Fibroblast of mammary gland (primary cell): ENCODE measurements around the gene OR4K5.

Source experiments
- DNase-seq: peaks from one replicate; pipeline ENCODE4 v3.0.0-alpha.2; 2010; ENCODE audit warnings: low read depth
- H3K4me3 ChIP-seq: 2 replicates; pipeline ENCODE4 v1.5.1; 2011; ENCODE audit warnings: low read depth, mild to moderate bottlenecking, low read length, moderate library complexity; ENCODE audit not compliant: control insufficient read depth
- TF ChIP-seq, protein P1 (sequence below): conservative IDR thresholded peaks from 2 replicates; pipeline ENCODE4 v1.5.1; 2011; ENCODE audit warnings: low read depth, low read length, inconsistent platforms; ENCODE audit not compliant: control insufficient read depth, insufficient read depth

OR4K5 gene

DNA sequence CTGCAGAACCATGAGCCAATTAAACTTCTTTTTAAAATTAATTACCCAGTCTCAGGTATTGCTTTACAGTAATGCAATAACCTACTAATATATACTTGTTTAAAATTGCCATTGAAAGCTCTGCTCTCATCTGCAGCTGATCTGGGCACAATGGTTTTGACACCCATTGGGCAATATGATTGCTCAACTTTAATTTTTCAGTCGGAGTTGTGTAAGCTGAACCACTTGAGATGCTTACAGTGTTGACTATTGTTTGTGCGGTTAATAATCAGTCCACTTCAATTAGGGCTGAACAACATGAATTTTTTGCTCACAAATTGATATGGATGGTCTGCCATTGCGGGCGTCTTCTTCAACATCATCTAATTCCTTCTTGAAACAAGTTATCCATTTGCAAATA lies 18.0 kb upstream of the OR4K5 start:
- H3K4me3 ChIP-seq = no peak overlapping the region
- TF ChIP-seq, protein P1, sequence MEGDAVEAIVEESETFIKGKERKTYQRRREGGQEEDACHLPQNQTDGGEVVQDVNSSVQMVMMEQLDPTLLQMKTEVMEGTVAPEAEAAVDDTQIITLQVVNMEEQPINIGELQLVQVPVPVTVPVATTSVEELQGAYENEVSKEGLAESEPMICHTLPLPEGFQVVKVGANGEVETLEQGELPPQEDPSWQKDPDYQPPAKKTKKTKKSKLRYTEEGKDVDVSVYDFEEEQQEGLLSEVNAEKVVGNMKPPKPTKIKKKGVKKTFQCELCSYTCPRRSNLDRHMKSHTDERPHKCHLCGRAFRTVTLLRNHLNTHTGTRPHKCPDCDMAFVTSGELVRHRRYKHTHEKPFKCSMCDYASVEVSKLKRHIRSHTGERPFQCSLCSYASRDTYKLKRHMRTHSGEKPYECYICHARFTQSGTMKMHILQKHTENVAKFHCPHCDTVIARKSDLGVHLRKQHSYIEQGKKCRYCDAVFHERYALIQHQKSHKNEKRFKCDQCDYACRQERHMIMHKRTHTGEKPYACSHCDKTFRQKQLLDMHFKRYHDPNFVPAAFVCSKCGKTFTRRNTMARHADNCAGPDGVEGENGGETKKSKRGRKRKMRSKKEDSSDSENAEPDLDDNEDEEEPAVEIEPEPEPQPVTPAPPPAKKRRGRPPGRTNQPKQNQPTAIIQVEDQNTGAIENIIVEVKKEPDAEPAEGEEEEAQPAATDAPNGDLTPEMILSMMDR = no peak
- DNase-seq = no peak

DNA sequence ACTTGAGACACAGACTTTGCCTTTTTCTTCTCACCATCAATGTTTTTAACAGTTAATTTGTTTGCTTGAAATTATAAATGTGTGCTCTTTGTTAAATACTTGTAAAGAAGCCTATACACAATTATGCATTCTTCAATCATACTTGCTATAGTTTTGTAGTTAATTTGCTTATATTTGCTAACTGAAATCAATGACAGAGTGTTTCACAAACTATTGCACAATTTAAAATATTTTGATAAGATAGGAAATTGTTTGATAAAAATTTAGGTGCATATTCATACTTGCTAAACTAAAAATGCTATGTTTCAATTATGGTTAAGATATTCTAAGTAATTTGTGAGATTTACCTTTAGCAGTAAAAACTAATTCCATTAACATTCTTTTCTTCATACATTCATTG lies 13.7 kb upstream of the OR4K5 start:
- TF ChIP-seq, protein P1 = no peak
- no peak overlapping the region for H3K4me3 ChIP-seq
- no peak for DNase-seq

DNA sequence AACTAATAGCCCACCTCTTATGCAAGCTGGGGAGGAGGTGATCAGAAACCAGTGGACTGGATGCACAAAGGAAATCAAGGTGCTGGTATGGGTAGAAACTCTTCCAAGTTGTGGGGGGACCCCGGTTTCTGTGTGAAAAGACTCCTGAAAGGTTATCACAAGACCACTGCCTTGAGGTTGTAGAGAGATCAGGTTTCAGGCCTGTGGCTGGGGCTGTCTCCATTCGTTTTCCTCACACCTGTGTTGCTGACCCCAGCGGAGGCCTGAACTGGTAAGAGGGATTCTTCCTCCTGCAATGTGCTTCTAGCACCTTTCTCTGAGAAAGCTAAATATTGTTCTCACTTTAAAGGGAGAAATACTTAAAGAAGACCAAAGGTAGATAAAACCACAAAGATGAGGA lies 9.3 kb upstream of the OR4K5 start:
- TF ChIP-seq, protein P1 = no peak
- DNase-seq = no peak
- H3K4me3 ChIP-seq = no peak overlapping the region

DNA sequence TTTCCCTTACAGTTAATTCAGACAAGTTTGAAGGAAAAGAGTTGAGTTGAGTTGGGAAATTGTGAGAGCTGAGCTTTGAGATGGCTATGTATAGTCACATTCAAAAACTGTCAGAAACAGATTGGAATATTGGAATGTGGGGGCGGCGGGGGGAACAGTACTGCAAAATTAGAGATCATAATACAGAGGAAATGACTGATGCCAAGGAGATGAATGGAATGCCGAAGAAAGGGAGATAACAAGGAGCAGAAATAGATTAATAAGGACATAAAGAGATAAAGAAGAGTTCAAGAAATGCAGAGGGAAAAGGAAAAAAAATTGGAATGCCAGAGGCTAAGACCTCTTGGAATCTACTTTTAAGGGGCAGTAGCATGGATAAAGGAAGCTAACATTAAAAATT lies 3.2 kb upstream of the OR4K5 start:
- H3K4me3 ChIP-seq = no peak overlapping the region
- TF ChIP-seq, protein P1 = no peak
- DNase-seq = no peak

DNA sequence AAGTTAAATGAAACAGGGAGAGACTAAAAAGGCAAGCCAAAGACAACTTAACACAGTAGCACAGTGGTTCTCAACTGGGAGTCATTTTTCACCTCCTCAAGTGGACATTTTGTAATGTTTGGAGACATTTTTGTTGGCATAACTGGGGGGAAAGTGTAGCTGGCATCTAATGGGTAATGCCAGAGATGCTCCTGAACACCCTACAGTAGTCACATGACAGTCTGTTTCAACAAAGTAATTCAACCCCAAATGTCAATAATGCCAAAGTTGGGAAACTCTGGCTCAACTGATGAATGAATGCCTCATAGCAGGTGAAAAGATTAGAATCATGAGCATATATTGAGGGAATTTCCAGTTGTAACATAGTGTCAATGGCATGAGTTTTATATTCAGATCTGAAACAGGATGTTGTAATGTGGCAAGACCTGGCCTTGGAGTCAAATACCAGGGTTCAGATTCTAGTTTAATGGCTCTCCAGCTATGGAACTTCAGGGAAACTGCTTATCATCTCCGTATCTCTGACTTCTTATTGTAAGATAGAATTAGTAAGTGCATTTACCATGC lies 2.4 kb upstream of the OR4K5 start:
- no peak for DNase-seq
- H3K4me3 ChIP-seq = no peak overlapping the region
- TF ChIP-seq, protein P1 = no peak

DNA sequence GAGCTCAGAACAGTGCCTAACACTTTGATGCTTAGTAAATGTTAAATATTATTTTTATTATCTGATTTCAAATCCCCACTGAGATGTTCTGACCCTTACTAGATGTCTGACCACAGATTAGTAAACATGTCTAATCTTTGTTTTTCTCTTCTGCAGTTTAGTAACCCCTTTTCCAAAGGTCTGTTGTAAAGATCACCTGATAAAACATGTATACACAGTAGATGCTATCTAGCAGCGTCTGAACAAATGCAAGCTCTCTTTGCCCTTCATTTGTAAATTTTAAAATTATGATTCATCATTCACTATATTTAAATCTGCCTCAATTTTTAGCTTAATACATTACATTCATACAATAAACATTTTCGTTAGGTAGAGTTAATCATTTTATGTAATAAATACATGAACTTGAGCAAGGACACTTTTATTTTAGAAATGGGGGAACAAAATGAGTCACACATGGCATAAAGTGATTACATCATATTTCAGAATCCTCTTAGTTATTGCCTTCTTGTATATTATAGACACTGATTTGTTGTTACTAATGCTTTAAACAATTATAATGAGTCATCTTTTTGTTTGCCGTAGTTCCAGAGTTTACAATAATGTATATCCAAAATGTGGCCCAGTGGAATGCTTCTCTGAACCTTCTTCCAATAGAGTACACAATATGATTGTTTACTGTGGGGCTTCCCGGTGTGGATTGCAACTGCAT lies 1.7 kb upstream of the OR4K5 start:
- no peak overlapping the region for H3K4me3 ChIP-seq
- DNase-seq = no peak
- TF ChIP-seq, protein P1 = no peak
